Tibial nerve (tissue), 3 donors: ENCODE results near the gene ZNF680.

Experiments
- CTCF ChIP-seq, 5 experiments: fragments of 200-600 bp in 3 of 5; fragments of 450-650 bp in 2 of 5; sonication (generic) in 3 of 5; IDR thresholded peaks; one replicate each; pipeline ENCODE4 v1.5.1; 2016 to 2019; ENCODE audit warnings: antibody characterized with exemption in 5 of 5, mild to moderate bottlenecking in 3 of 5, moderate library complexity in 2 of 5
- POLR2A ChIP-seq, 2 donors: fragments of 450-650 bp; IDR thresholded peaks; one replicate each; pipeline ENCODE4 v1.6.1; 2017; ENCODE audit warnings: antibody characterized with exemption in 2 of 2, mild to moderate bottlenecking in 2 of 2, moderate library complexity in 2 of 2

GRCh38 chr7:64515330-64515729 lies 47.5 kb downstream of the ZNF680 start:
- TF ChIP-seq CTCF (IDR thresholded peaks at IDR 0.05), result no peak
- TF ChIP-seq POLR2A (IDR thresholded peaks at IDR 0.05), result no peak
